Fibroblast of lung (primary cell): ENCODE data around the gene NDUFAF2. TPM values are rescaled to one million over a fixed set of nuclear protein-coding genes. Genes with fewer than 3 reads are reported as not detected.

Experiments used
- DNase-seq, 2 donors: peaks; one replicate each; pipeline versions ENCODE4 v3.0.0 to v3.0.0-alpha.2; 2010; ENCODE audit warnings: low read depth in 2 of 2
- H2AFZ ChIP-seq: 2 replicates; pipeline ENCODE4 v1.5.1; 2012; ENCODE audit warnings: low read length, control low read depth, inconsistent platforms
- H3K27ac ChIP-seq: 2 replicates; pipeline ENCODE4 v1.5.1; 2011; ENCODE audit warnings: low read length, control low read depth; ENCODE audit not compliant: insufficient read depth
- H3K27me3 ChIP-seq: 2 replicates; pipeline ENCODE4 v1.5.1; 2011; ENCODE audit warnings: mild to moderate bottlenecking, low read length; ENCODE audit not compliant: control insufficient read depth, insufficient read depth
- H3K36me3 ChIP-seq: 2 replicates; pipeline ENCODE4 v1.5.1; 2011; ENCODE audit warnings: low read length; ENCODE audit not compliant: control insufficient read depth, insufficient read depth
- H3K4me1 ChIP-seq: 2 replicates; pipeline ENCODE4 v1.5.1; 2011; ENCODE audit warnings: low read length; ENCODE audit not compliant: control insufficient read depth, insufficient read depth; ENCODE audit errors: extremely low read depth
- H3K4me2 ChIP-seq: 2 replicates; pipeline ENCODE4 v1.5.1; 2011; ENCODE audit warnings: low read length, control low read depth; ENCODE audit not compliant: insufficient read depth; ENCODE audit errors: extremely low read depth
- H3K4me3 ChIP-seq, 4 experiments: fragments of 200-600 bp in 1 of 4; sonication (generic) in 1 of 4; replicated peaks in 1 of 4; 2 replicates each; pipeline ENCODE4 v1.5.1; 2011 to 2016; ENCODE audit warnings: low read length in 4 of 4, low read depth in 3 of 4, mild to moderate bottlenecking in 3 of 4, control low read depth in 2 of 4, inconsistent platforms in 1 of 4, mixed read lengths in 1 of 4; ENCODE audit not compliant: insufficient read depth in 1 of 4; ENCODE audit errors: control extremely low read depth in 1 of 4
- H3K79me2 ChIP-seq: 2 replicates; pipeline ENCODE4 v1.5.1; 2012; ENCODE audit warnings: mild to moderate bottlenecking, low read length, inconsistent platforms; ENCODE audit not compliant: control insufficient read depth, insufficient read depth
- H3K9ac ChIP-seq: 2 replicates; pipeline ENCODE4 v1.5.1; 2011; ENCODE audit warnings: mild to moderate bottlenecking, low read length, control low read depth; ENCODE audit not compliant: insufficient read depth
- H3K9me3 ChIP-seq: 2 replicates; pipeline ENCODE4 v1.5.1; 2012; ENCODE audit warnings: low read depth, low read length; ENCODE audit not compliant: control insufficient read depth, insufficient read depth
- H4K20me1 ChIP-seq: 2 replicates; pipeline ENCODE4 v1.5.1; 2011; ENCODE audit warnings: low read length; ENCODE audit not compliant: control insufficient read depth, insufficient read depth; ENCODE audit errors: extremely low read depth
- EZH2 ChIP-seq: IDR thresholded peaks from 2 replicates; pipeline ENCODE4 v1.5.1; 2012; ENCODE audit warnings: low read length, control low read depth, mild to moderate bottlenecking; ENCODE audit errors: missing control alignments
- polyA plus RNA-seq, 2 donors: library from polyadenylated mRNA; depleted of rRNA in 1 of 2; stranded (reverse) in 1 of 2; unstranded in 1 of 2; fragments of >200 nt; gene quantifications; 2 replicates each; pipeline ENCODE4 v1.2.1, GENCODE V29; 2011 to 2012; ENCODE audit warnings: missing spikeins in 1 of 2
- total RNA-seq: library from RNA; depleted of rRNA; stranded (reverse); fragments of >200 nt; gene quantifications from 2 replicates; pipeline ENCODE4 v1.2.1, GENCODE V29; 2014
- TF ChIP-seq, protein P1 (sequence below), 2 donors: IDR thresholded peaks in 1 of 2; conservative IDR thresholded peaks in 1 of 2; 1 replicate in 1 of 2; 2 replicates in 1 of 2; pipeline ENCODE4 v1.5.1; 2011 to 2012; ENCODE audit warnings: low read length in 2 of 2, control low read depth in 1 of 2, inconsistent platforms in 1 of 2, low read depth in 1 of 2, mild to moderate bottlenecking in 1 of 2

The NDUFAF2 gene
- total and polyA plus RNA-seq, 2 donors (not counting 1 experiment from before 2014, with no cell fraction given), result 30.9 to 53.2 TPM

DNA sequence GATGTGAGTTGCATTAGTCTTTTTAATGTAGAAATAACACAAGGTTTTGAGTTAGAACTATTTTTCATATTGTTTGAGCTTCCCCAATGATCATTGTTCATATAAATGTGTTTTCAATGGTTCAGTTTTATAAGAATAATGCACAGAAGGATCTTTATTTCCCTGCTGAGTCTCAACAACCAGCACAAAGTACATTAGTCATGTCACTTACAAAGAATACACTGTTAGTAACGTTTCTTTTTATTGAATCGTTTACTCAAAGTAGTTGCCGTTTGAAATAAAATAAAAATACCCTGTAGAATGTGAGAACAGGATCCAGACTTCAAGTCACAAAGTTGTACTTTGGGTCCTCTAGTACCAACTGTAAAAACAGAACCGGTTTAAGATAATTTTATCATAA lies 41.6 kb upstream of the NDUFAF2 start:
- DNase-seq, result no peak
- Histone ChIP-seq H2AFZ (no peak overlapping the region), H3K4me3 (no peak overlapping the region), H3K27me3 (no peaks in the 10 kb centered on the region), H3K79me2 (no peaks in the 10 kb centered on the region), H3K4me1 (no peaks in the 10 kb centered on the region), H4K20me1 (no peaks in the 10 kb centered on the region), H3K9ac (no peak overlapping the region), H3K4me2 (no peak overlapping the region), H3K36me3 (no peaks in the 10 kb centered on the region), H3K27ac (no peak overlapping the region), H3K9me3 (no peaks in the 10 kb centered on the region)
- TF ChIP-seq, protein P1, sequence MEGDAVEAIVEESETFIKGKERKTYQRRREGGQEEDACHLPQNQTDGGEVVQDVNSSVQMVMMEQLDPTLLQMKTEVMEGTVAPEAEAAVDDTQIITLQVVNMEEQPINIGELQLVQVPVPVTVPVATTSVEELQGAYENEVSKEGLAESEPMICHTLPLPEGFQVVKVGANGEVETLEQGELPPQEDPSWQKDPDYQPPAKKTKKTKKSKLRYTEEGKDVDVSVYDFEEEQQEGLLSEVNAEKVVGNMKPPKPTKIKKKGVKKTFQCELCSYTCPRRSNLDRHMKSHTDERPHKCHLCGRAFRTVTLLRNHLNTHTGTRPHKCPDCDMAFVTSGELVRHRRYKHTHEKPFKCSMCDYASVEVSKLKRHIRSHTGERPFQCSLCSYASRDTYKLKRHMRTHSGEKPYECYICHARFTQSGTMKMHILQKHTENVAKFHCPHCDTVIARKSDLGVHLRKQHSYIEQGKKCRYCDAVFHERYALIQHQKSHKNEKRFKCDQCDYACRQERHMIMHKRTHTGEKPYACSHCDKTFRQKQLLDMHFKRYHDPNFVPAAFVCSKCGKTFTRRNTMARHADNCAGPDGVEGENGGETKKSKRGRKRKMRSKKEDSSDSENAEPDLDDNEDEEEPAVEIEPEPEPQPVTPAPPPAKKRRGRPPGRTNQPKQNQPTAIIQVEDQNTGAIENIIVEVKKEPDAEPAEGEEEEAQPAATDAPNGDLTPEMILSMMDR (conservative IDR thresholded peaks at IDR 0.05 in 1 of 2, IDR thresholded peaks at IDR 0.05 in 1 of 2; ENCODE audit: low read depth in 1 of 2, low read length in 2 of 2), result no peak
- TF ChIP-seq EZH2, result no peak

DNA sequence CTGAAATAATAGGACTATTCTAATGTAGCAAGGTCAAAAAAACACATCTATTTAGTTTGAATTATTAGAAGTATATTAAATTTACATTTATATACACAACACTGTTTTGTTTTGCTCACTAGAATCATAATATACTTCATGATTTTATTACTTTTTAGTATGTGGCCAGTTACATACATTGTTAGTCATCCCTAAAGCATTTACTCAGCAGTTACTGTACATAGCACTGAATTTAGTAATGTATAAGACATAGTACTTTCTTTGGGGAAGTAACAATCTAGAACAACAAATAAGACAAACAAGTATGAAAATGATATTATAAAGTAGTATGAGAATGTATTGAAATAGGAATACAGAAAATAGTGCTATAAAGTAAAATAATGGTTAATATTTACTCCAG lies 28.4 kb upstream of the NDUFAF2 start:
- TF ChIP-seq EZH2, result no peak
- TF ChIP-seq, protein P1 (conservative IDR thresholded peaks at IDR 0.05 in 1 of 2, IDR thresholded peaks at IDR 0.05 in 1 of 2; ENCODE audit: low read depth in 1 of 2, low read length in 2 of 2), result no peak
- Histone ChIP-seq H3K9ac (no peak overlapping the region), H2AFZ (no peak overlapping the region), H3K27me3 (no peaks in the 10 kb centered on the region), H3K79me2 (no peaks in the 10 kb centered on the region), H3K4me2 (no peak overlapping the region), H3K36me3 (no peaks in the 10 kb centered on the region), H3K9me3 (no peaks in the 10 kb centered on the region), H3K27ac (no peak overlapping the region), H3K4me1 (no peaks in the 10 kb centered on the region), H3K4me3 (no peak overlapping the region), H4K20me1 (no peaks in the 10 kb centered on the region)
- peak in 1 of 2 donors; percentile 19 for DNase-seq

DNA sequence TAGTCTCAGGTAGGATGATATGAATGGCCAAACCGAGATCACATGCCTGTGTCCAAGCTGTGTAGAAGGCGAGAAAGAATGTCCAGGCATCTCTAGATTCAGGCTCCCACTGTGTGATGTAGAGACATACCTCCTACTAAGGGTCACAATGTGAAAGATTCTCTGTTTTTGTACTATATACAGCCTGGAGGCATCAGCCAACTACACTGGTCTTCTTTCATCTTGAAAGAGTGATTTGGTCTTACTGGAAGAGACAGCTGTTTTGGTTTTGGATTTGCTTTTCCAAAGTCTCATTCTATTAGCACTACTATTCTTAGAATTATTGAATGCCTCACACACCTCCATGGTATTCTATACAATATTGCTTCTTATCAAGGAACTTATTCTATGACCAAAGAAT lies 26.5 kb upstream of the NDUFAF2 start:
- no peak for TF ChIP-seq EZH2
- TF ChIP-seq, protein P1 (conservative IDR thresholded peaks at IDR 0.05 in 1 of 2, IDR thresholded peaks at IDR 0.05 in 1 of 2; ENCODE audit: low read depth in 1 of 2, low read length in 2 of 2), result no peak
- H3K4me2 ChIP-seq, result no peak overlapping the region
- H3K4me1 ChIP-seq, result no peaks in the 10 kb centered on the region
- H3K9me3 ChIP-seq, result no peaks in the 10 kb centered on the region
- H3K4me3 ChIP-seq, result no peak overlapping the region
- no peak overlapping the region for H3K9ac ChIP-seq
- no peak overlapping the region for H3K27ac ChIP-seq
- no peaks in the 10 kb centered on the region for H3K27me3 ChIP-seq
- no peaks in the 10 kb centered on the region for H3K79me2 ChIP-seq
- DNase-seq, result no peak
- no peak overlapping the region for H2AFZ ChIP-seq
- H4K20me1 ChIP-seq, result no peaks in the 10 kb centered on the region
- H3K36me3 ChIP-seq, result no peaks in the 10 kb centered on the region
